Ishikawa (cell line): ENCODE measurements around the gene ANKRD13D.

Source experiments
- CEBPB ChIP-seq: IDR thresholded peaks from 2 replicates; pipeline ENCODE4 v1.6.1; 2012
- CREB1 ChIP-seq: IDR thresholded peaks from 2 replicates; pipeline ENCODE4 v1.6.1; 2012; ENCODE audit warnings: low read depth
- EGR1 ChIP-seq: IDR thresholded peaks from 2 replicates; pipeline ENCODE4 v1.6.1; 2012
- EP300 ChIP-seq: IDR thresholded peaks from 2 replicates; pipeline ENCODE4 v1.6.1; 2012; ENCODE audit warnings: borderline replicate concordance
- FOXM1 ChIP-seq: IDR thresholded peaks from 2 replicates; pipeline ENCODE4 v1.6.1; 2012; ENCODE audit warnings: low read depth, borderline replicate concordance
- MAX ChIP-seq: IDR thresholded peaks from 2 replicates; pipeline ENCODE4 v1.6.1; 2012
- NFIC ChIP-seq: IDR thresholded peaks from 2 replicates; pipeline ENCODE4 v1.6.1; 2012
- RAD21 ChIP-seq: IDR thresholded peaks from 2 replicates; pipeline ENCODE4 v1.6.1; 2012; ENCODE audit warnings: low read depth
- REST ChIP-seq: IDR thresholded peaks from 2 replicates; pipeline ENCODE4 v1.6.1; 2012; ENCODE audit warnings: low read depth, mild to moderate bottlenecking
- TAF1 ChIP-seq: IDR thresholded peaks from 2 replicates; pipeline ENCODE4 v1.6.1; 2012; ENCODE audit warnings: low read depth, mild to moderate bottlenecking
- TCF12 ChIP-seq: IDR thresholded peaks from 2 replicates; pipeline ENCODE4 v1.6.1; 2012; ENCODE audit warnings: low read depth
- TEAD4 ChIP-seq: IDR thresholded peaks from 2 replicates; pipeline ENCODE4 v1.6.1; 2012
- USF1 ChIP-seq: IDR thresholded peaks from 2 replicates; pipeline ENCODE4 v1.6.1; 2012
- YY1 ChIP-seq: IDR thresholded peaks from 2 replicates; pipeline ENCODE4 v1.6.1; 2012; ENCODE audit warnings: low read depth
- ZBTB7A ChIP-seq: IDR thresholded peaks from 2 replicates; pipeline ENCODE4 v1.6.1; 2012; ENCODE audit warnings: low read depth

The ANKRD13D gene

GRCh38 chr11:67243051-67243450 is 46.1 kb upstream of the ANKRD13D start:
- TF ChIP-seq TEAD4 (no peak), EP300 (no peak), REST (no peak), CREB1 (no peak), EGR1 (no peak), TAF1 (no peak), YY1 (no peak), FOXM1 (no peak), ZBTB7A (no peak), CEBPB (no peak), USF1 (no peak), MAX (no peak), RAD21 (no peak), NFIC (no peak), TCF12 (no peak)

- TF ChIP-seq RAD21 (no peak), REST (no peak), MAX (no peak), CEBPB (no peak), CREB1 (no peak), TCF12 (no peak), EGR1 (no peak), NFIC (no peak), ZBTB7A (no peak), YY1 (no peak), TAF1 (no peak), FOXM1 (no peak), EP300 (no peak), USF1 (no peak), TEAD4 (no peak)
Measured at GRCh38 chr11:67245046-67245445, 44.1 kb upstream of the ANKRD13D start.

GRCh38 chr11:67247946-67248550 is 41.1 kb upstream of the ANKRD13D start:
- TF ChIP-seq TCF12 (no peak), NFIC (no peak), RAD21 (no peak), CEBPB (no peak), EGR1 (no peak), TEAD4 (no peak), EP300 (no peak), CREB1 (no peak)

GRCh38 chr11:67248653-67249052 is 40.5 kb upstream of the ANKRD13D start:
- TF ChIP-seq TEAD4: peak; percentile 91
- no peak for TF ChIP-seq REST
- no peak for TF ChIP-seq ZBTB7A
- TF ChIP-seq EP300: peak; percentile 78; the same call in 1 of the 2 replicates
- TF ChIP-seq CEBPB: peak; percentile 18; the same call in 1 of the 2 replicates
- no peak for TF ChIP-seq CREB1
- no peak for TF ChIP-seq YY1
- TF ChIP-seq TCF12: peak; percentile 90
- peak; percentile 94 for TF ChIP-seq NFIC
- peak; percentile 81 for TF ChIP-seq USF1
- peak; percentile 66 for TF ChIP-seq MAX
- TF ChIP-seq FOXM1: no peak; the same call in 1 of the 2 replicates
- TF ChIP-seq TAF1: 0 out of 2 replicates have a peak, but pooled peaks have one; percentile 27
- no peak for TF ChIP-seq EGR1
- TF ChIP-seq RAD21: peak; percentile 30; the same call in 1 of the 2 replicates
